Stimulated activated CD4-positive, alpha-beta T cell treated with anti-CD3 and anti-CD28 coated beads, Interleukin-15, amount 100 ng/mL, for 24 hours (primary cell): Measurements from ENCODE around the gene HRH1.
"Not testable (repeated sequence)": the region's sequence is repeated elsewhere in the genome, so short reads cannot be mapped to it uniquely, and the experiment has no call there.

Source experiments
- DNase-seq: peaks from one replicate; pipeline ENCODE4 v3.0.0-alpha.2; 2020

The HRH1 gene

GRCh38 chr3:11154036-11154952, at the start of gene HRH1:
Gene HRH1 (plus strand): TSS chr3:11154493. CDS start chr3:11259038, 104,545 bp downstream.
- peak; percentile 36 for DNase-seq

- DNase-seq: not testable (repeated sequence)
Measured at GRCh38 chr3:11113316-11113715, 41.0 kb upstream of the HRH1 start.

GRCh38 chr3:11115548-11115947, 38.7 kb upstream of the HRH1 start:
- no peak for DNase-seq

GRCh38 chr3:11116336-11117059, 37.8 kb upstream of the HRH1 start:
- DNase-seq: no peak

GRCh38 chr3:11117591-11117990, 36.7 kb upstream of the HRH1 start:
- DNase-seq: no peak

- no peak for DNase-seq
Measured at GRCh38 chr3:11118181-11118682, 36.1 kb upstream of the HRH1 start.

- DNase-seq: no peak
Measured at GRCh38 chr3:11120091-11120805, 34.0 kb upstream of the HRH1 start.

GRCh38 chr3:11126653-11127052, 27.6 kb upstream of the HRH1 start:
- no peak for DNase-seq

- DNase-seq: peak; percentile 29
Measured at GRCh38 chr3:11128682-11129632, 25.3 kb upstream of the HRH1 start.

GRCh38 chr3:11130385-11130784, 23.9 kb upstream of the HRH1 start:
- DNase-seq: no peak

- no peak for DNase-seq
Measured at GRCh38 chr3:11131371-11131770, 22.9 kb upstream of the HRH1 start.

- not testable (repeated sequence) for DNase-seq
Measured at GRCh38 chr3:11131886-11132285, 22.4 kb upstream of the HRH1 start.

GRCh38 chr3:11132861-11133260, 21.4 kb upstream of the HRH1 start:
- no peak for DNase-seq

- no peak for DNase-seq
Measured at GRCh38 chr3:11134794-11135193, 19.5 kb upstream of the HRH1 start.

GRCh38 chr3:11136116-11136515, 18.2 kb upstream of the HRH1 start:
- DNase-seq: no peak

GRCh38 chr3:11136830-11137626, 17.3 kb upstream of the HRH1 start:
- no peak for DNase-seq

GRCh38 chr3:11137627-11137959, 16.7 kb upstream of the HRH1 start:
- DNase-seq: no peak

- DNase-seq: no peak
Measured at GRCh38 chr3:11138371-11138770, 15.9 kb upstream of the HRH1 start.

GRCh38 chr3:11140030-11140712, 14.1 kb upstream of the HRH1 start:
- peak; percentile 39 for DNase-seq

- no peak for DNase-seq
Measured at GRCh38 chr3:11140713-11141104, 13.6 kb upstream of the HRH1 start.

GRCh38 chr3:11143476-11143875, 10.8 kb upstream of the HRH1 start:
- DNase-seq: no peak
